Tibial artery (tissue), 4 donors: ENCODE results near the gene SULT1B1.

Experiments used
- DNase-seq, 2 donors: peaks; one replicate each; pipeline ENCODE4 v3.0.0-alpha.2; 2019
- H3K27ac ChIP-seq, 2 donors: fragments of 200-600 bp; sonication (generic) in 1 of 2; 1 replicate in 1 of 2; 2 replicates in 1 of 2; pipeline ENCODE4 v1.5.1; 2018 to 2019; ENCODE audit warnings: mild to moderate bottlenecking in 1 of 2
- H3K27me3 ChIP-seq, 2 donors: fragments of 200-600 bp; sonication (generic) in 1 of 2; one replicate each; pipeline versions ENCODE4 v1.5.1 to v1.6.0; 2016 to 2019
- H3K36me3 ChIP-seq, 3 donors: fragments of 200-600 bp; sonication (generic) in 2 of 3; one replicate each; pipeline ENCODE4 v1.5.1; 2016 to 2019; ENCODE audit warnings: mild to moderate bottlenecking in 2 of 3
- H3K4me1 ChIP-seq, 4 donors: fragments of 200-600 bp; sonication (generic) in 2 of 4; 1 replicate in 3 of 4; 2 replicates in 1 of 4; pipeline ENCODE4 v1.5.1; 2016 to 2019
- H3K4me3 ChIP-seq, 2 donors: fragments of 200-600 bp; sonication (generic) in 1 of 2; 1 replicate in 1 of 2; 2 replicates in 1 of 2; pipeline ENCODE4 v1.5.1; 2018 to 2019; ENCODE audit warnings: mild to moderate bottlenecking in 2 of 2
- H3K9me3 ChIP-seq, 3 donors: fragments of 200-600 bp; sonication (generic) in 1 of 3; one replicate each; pipeline ENCODE4 v1.5.1; 2016 to 2019
- intact Hi-C: fragments of 100-400 bp; cut with DNase I; formaldehyde crosslinking; loops from one replicate; pipeline ENCODE4 v1.15.0; 2023; ENCODE audit warnings: low total_unique reads
- TF ChIP-seq, protein P1 (sequence below), 2 experiments: fragments of 200-600 bp in 1 of 2; fragments of 450-650 bp in 1 of 2; IDR thresholded peaks; one replicate each; pipeline ENCODE4 v1.5.1; 2017 to 2019; ENCODE audit warnings: antibody characterized with exemption in 2 of 2, mild to moderate bottlenecking in 1 of 2, moderate library complexity in 1 of 2

The SULT1B1 gene

DNA sequence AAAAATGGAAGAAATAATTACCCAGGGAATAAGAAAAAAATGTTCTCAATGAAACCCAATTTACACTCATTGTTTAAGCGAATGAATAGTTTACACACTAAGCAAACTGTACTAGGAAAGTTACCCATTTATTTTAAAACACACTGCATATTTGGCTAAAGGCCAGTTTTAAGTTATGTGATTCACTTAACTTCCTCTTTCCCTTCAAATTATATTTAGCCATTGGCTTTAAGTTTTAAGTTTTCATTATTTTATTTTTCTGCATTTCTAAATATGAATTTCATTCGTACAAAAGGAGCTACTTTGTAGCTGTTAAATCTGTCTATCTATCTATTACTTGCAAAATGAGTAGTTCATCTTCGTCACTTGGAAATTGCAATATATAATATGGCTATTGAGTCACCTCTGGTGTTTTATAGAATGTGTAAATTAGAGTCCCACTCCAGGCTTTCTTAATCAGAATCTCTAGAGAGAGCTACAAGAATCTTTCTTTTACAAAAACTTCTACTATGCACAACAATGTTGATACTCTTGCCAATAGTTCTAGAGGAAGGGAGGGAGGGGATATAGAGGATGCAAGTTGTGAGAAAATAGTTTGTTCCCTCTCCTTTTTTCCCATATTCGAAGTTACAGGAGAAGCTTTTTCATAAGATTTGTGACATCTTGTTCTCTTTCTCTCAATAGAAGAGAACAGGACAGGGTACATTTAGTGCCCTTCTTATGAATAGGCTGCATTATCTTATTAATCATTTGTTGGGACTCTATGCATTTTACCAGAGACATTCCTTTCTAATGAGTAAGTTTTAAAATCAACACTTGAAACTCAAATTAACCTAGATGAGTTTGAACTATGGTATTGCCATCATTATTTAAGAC is 41.8 kb downstream of the SULT1B1 start:
- no peaks in the 10 kb centered on the region for H3K4me1 ChIP-seq
- no peaks in the 10 kb centered on the region for H3K36me3 ChIP-seq
- no peak for DNase-seq
- no peak overlapping the region for H3K27ac ChIP-seq
- no peak overlapping the region for H3K4me3 ChIP-seq
- no peaks in the 10 kb centered on the region for H3K9me3 ChIP-seq
- TF ChIP-seq, protein P1, sequence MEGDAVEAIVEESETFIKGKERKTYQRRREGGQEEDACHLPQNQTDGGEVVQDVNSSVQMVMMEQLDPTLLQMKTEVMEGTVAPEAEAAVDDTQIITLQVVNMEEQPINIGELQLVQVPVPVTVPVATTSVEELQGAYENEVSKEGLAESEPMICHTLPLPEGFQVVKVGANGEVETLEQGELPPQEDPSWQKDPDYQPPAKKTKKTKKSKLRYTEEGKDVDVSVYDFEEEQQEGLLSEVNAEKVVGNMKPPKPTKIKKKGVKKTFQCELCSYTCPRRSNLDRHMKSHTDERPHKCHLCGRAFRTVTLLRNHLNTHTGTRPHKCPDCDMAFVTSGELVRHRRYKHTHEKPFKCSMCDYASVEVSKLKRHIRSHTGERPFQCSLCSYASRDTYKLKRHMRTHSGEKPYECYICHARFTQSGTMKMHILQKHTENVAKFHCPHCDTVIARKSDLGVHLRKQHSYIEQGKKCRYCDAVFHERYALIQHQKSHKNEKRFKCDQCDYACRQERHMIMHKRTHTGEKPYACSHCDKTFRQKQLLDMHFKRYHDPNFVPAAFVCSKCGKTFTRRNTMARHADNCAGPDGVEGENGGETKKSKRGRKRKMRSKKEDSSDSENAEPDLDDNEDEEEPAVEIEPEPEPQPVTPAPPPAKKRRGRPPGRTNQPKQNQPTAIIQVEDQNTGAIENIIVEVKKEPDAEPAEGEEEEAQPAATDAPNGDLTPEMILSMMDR (IDR thresholded peaks at IDR 0.05) = no peak
- intact Hi-C loops = no loop called here
- no peaks in the 10 kb centered on the region for H3K27me3 ChIP-seq

DNA sequence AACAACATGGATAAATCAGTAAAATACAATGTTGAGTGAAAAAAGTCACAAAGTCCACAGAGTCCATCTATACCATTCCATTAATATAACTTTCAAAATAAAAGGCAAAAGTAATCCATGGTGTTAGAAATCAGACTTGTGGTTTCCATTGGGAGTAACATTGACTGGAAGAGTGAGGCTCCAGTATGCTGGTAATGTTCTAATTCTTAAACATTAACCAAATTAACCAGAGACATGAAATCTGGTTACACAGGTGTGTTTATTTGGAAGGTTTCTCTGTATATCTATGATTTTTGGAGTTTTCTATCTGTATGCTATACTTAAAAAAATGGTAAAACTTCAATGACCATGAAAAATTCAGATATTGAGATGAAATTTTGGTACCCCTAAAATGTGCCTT is 42.6 kb downstream of the SULT1B1 start:
- Histone ChIP-seq H3K4me1 (no peaks in the 10 kb centered on the region), H3K4me3 (no peak overlapping the region), H3K27ac (no peak overlapping the region), H3K9me3 (no peaks in the 10 kb centered on the region), H3K36me3 (no peaks in the 10 kb centered on the region), H3K27me3 (no peaks in the 10 kb centered on the region)
- no peak for DNase-seq
- TF ChIP-seq, protein P1 (IDR thresholded peaks at IDR 0.05) = no peak
- intact Hi-C loops = no loop called here

DNA sequence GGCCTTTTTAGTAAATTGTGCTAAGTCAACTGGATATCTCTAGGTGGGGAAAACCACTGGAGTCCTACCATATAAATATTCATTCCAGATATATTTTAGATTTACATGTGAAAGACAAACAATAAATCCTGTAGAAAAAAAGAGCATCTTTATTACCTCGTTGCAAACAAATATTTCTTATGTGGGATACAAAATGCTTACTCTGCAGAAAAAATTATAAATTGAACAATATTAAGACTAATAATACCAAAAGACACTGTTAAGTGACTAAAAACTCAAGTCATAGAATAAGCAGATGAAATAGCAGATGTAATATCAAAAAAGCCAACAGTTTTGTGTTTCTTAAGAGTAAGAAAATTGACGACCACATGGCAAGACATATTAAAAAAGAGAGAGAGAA is 43.8 kb downstream of the SULT1B1 start:
- no peaks in the 10 kb centered on the region for H3K4me1 ChIP-seq
- TF ChIP-seq, protein P1 (IDR thresholded peaks at IDR 0.05) = no peak
- intact Hi-C loops = no loop called here

DNA sequence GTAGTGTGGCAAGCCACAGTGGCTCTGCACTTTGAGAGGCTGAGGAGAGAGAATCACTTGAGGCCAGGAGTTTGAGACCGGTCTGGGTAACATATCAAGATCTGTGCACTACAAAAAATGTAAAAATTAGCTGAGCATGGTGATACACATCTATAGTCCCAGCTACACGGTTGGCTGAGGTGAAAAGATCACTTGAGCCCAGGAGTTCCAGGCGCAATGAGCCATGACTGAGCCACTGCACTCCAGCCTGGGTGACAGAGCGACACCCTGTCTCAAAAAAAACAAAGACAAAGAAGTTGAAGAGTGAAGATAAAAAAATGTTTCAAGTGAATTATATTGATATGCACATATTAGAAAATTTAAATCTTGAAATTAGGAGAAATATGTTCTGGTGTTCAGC is 46.3 kb downstream of the SULT1B1 start:
- Histone ChIP-seq H3K4me1 (no peaks in the 10 kb centered on the region), H3K27me3 (no peaks in the 10 kb centered on the region), H3K36me3 (no peaks in the 10 kb centered on the region), H3K9me3 (no peaks in the 10 kb centered on the region), H3K4me3 (no peak overlapping the region), H3K27ac (no peak overlapping the region)
- TF ChIP-seq, protein P1 (IDR thresholded peaks at IDR 0.05) = no peak
- no peak for DNase-seq
- intact Hi-C loops = no loop called here

More for the DNA sequence above, 43.8 kb downstream of the SULT1B1 start:
- Histone ChIP-seq H3K36me3 (no peaks in the 10 kb centered on the region), H3K27me3 (no peaks in the 10 kb centered on the region), H3K4me3 (no peak overlapping the region), H3K27ac (no peak overlapping the region), H3K9me3 (no peaks in the 10 kb centered on the region)
- no peak for DNase-seq

DNA sequence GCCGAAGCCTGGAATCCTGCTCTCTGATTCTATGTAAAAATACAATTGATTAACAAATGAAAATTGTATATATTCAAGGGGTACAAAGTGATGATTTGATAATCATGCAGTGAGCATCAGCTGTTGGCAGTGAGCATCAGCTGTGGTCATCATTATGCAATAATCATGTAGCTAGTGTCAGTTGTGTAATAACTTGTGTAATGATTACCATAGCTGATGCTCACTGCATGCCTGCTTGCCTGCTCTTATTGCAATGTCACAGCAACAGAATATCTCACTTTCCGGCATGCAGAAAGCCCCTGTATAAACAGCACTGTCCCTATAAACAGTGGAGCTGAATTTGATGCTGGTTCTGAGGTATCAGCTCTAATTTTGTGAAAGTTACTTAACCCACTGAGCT is 46.8 kb downstream of the SULT1B1 start:
- H3K27me3 ChIP-seq = no peaks in the 10 kb centered on the region
- intact Hi-C loops = no loop called here

More for the DNA sequence above, 46.8 kb downstream of the SULT1B1 start:
- Histone ChIP-seq H3K9me3 (no peaks in the 10 kb centered on the region), H3K36me3 (no peaks in the 10 kb centered on the region), H3K4me1 (no peaks in the 10 kb centered on the region), H3K27ac (no peak overlapping the region), H3K4me3 (no peak overlapping the region)
- TF ChIP-seq, protein P1 (IDR thresholded peaks at IDR 0.05) = no peak
- peak in 1 of 2 donors; percentile 57 for DNase-seq
